ENCODE data around the gene NACC2.
A peak's percentile ranks its signal among the peaks of the same experiment; 100 is the strongest.

NACC2 gene

GRCh38 chr9:135962696-135963307 lies 132.3 kb downstream of the NACC2 start:
- H3K4me3 ChIP-seq (ENCODE audit: low read depth, low read length) = no peak overlapping the region
- CTCF ChIA-PET = interaction anchor here (0.8 to 6.1 kb wide), 3 partner anchors 21 to 159 kb away, joined by 3 to 42 read pairs (median 4); no protein-coding TSS in a partner anchor
- TF ChIP-seq CTCF (IDR thresholded peaks at IDR 0.05; ENCODE audit: insufficient read depth, low read length, missing control alignments) = no peak
- DNase-seq (ENCODE audit: low read depth, low spot score) = no peak
- POLR2A ChIA-PET = no interaction called here

- no peak for DNase-seq (ENCODE audit: low read depth, low spot score)
- TF ChIP-seq CTCF (IDR thresholded peaks at IDR 0.05; ENCODE audit: insufficient read depth, low read length, missing control alignments) = no peak
- POLR2A ChIA-PET = no interaction called here
- no peak overlapping the region for H3K4me3 ChIP-seq (ENCODE audit: low read depth, low read length)
- CTCF ChIA-PET = interaction anchor here (0.7 to 6.1 kb wide), 7 partner anchors 7 to 160 kb away, joined by 3 to 42 read pairs (median 3); no protein-coding TSS in a partner anchor
These were observed 133.0 kb downstream of the NACC2 start for GRCh38 chr9:135961811-135962695.

GRCh38 chr9:135961277-135961715 lies 133.8 kb downstream of the NACC2 start, which contains the start of gene UBAC1:
TSS of gene UBAC1 (minus strand) at chr9:135961373. CDS start at chr9:135961162, 211 bp downstream.
- peak within 1 kb of the TSS; percentile 81 for H3K4me3 ChIP-seq (ENCODE audit: low read depth, low read length)
- ChIA-PET CTCF (interaction anchor here (0.6 to 6.1 kb wide), 10 partner anchors 8 to 170 kb away, joined by 3 to 42 read pairs (median 3); no protein-coding TSS in a partner anchor), POLR2A (no interaction called here)
- peak; percentile 63 for TF ChIP-seq CTCF (IDR thresholded peaks at IDR 0.05; ENCODE audit: insufficient read depth, low read length, missing control alignments)
- DNase-seq (ENCODE audit: low read depth, low spot score) = peak; percentile 33

- DNase-seq (ENCODE audit: low read depth, low spot score) = no peak
- ChIA-PET POLR2A (no interaction called here), CTCF (interaction anchor here (0.6 to 6.1 kb wide), 13 partner anchors 9 to 172 kb away, joined by 3 to 42 read pairs (median 3); no protein-coding TSS in a partner anchor)
- peak overlapping the region; percentile 81 for H3K4me3 ChIP-seq (ENCODE audit: low read depth, low read length)
- peak; percentile 8 for TF ChIP-seq CTCF (IDR thresholded peaks at IDR 0.05; ENCODE audit: insufficient read depth, low read length, missing control alignments)
These were observed 134.4 kb downstream of the NACC2 start for GRCh38 chr9:135960411-135961276.

GRCh38 chr9:135959814-135960213 lies 135.3 kb downstream of the NACC2 start:
- TF ChIP-seq CTCF (IDR thresholded peaks at IDR 0.05; ENCODE audit: insufficient read depth, low read length, missing control alignments) = no peak
- ChIA-PET POLR2A (no interaction called here), CTCF (interaction anchor here (0.9 to 6.1 kb wide), 7 partner anchors 9 to 173 kb away, joined by 3 to 42 read pairs (median 4); no protein-coding TSS in a partner anchor)
- H3K4me3 ChIP-seq (ENCODE audit: low read depth, low read length) = peak overlapping the region; percentile 81
- no peak for DNase-seq (ENCODE audit: low read depth, low spot score)
